ENCODE data around the gene GATA5.

- TF ChIP-seq POLR2A (IDR thresholded peaks at IDR 0.05) (no peak), CTCF (IDR thresholded peaks at IDR 0.05 in 4 of 5, conservative IDR thresholded peaks at IDR 0.05 in 1 of 5) (no peak)
Observed at GRCh38 chr20:62479656-62480055, 3.9 kb upstream of the GATA5 start.

Measured in gastrocnemius medialis (tissue), 4 donors.